ENCODE data around the gene NFKBIE.

- TF ChIP-seq CTCF (IDR thresholded peaks at IDR 0.05) (no peak), POLR2A (IDR thresholded peaks at IDR 0.05) (no peak)
Measured at GRCh38 chr6:44286285-44286565, 20.9 kb upstream of the NFKBIE start.
